Stimulated activated CD4-positive, alpha-beta T cell treated with anti-CD3 and anti-CD28 coated beads, Interleukin-4, amount 100 ng/mL, for 4 hours (primary cell): ENCODE data around the gene ANO8.
A peak's percentile ranks its signal among the peaks of the same experiment; 100 is the strongest.
"Not testable (repeated sequence)": the region's sequence is repeated elsewhere in the genome, so short reads cannot be mapped to it uniquely, and the experiment has no call there.

Experiments used
- DNase-seq, 2 experiments: peaks; one replicate each; pipeline ENCODE4 v3.0.0-alpha.2; 2020

ANO8 gene

GRCh38 chr19:17334414-17335409 is at the start of gene ANO8:
ANO8 (minus strand) TSS chr19:17334855; CDS start chr19:17334670, 185 bp downstream.
- peak; percentile 94 to 97 for DNase-seq

GRCh38 chr19:17380426-17381138 is 45.9 kb upstream of the ANO8 start:
- no peak for DNase-seq

GRCh38 chr19:17379221-17379631 is 44.6 kb upstream of the ANO8 start:
- no peak for DNase-seq

GRCh38 chr19:17378271-17378670 is 43.6 kb upstream of the ANO8 start:
- no peak for DNase-seq

GRCh38 chr19:17376935-17377600 is 42.4 kb upstream of the ANO8 start, which contains the start of gene PLVAP:
PLVAP (minus strand) TSS chr19:17377342; CDS start chr19:17377288, 54 bp downstream.
- DNase-seq = no peak

- DNase-seq = no peak
Measured at GRCh38 chr19:17370026-17370587, 35.5 kb upstream of the ANO8 start.

GRCh38 chr19:17365361-17365760 is 30.7 kb upstream of the ANO8 start:
- no peak for DNase-seq

GRCh38 chr19:17363852-17364605 is 29.4 kb upstream of the ANO8 start:
- DNase-seq = not testable (repeated sequence)

- DNase-seq = no peak
Measured at GRCh38 chr19:17359905-17360800, 25.5 kb upstream of the ANO8 start.

GRCh38 chr19:17358395-17358794 is 23.7 kb upstream of the ANO8 start:
- no peak for DNase-seq

GRCh38 chr19:17357724-17358123 is 23.1 kb upstream of the ANO8 start:
- DNase-seq = no peak

- DNase-seq = no peak
Measured at GRCh38 chr19:17357078-17357666, 22.5 kb upstream of the ANO8 start.

- no peak for DNase-seq
Measured at GRCh38 chr19:17353386-17353785, 18.7 kb upstream of the ANO8 start.

- no peak for DNase-seq
Measured at GRCh38 chr19:17352608-17353280, 18.1 kb upstream of the ANO8 start.

GRCh38 chr19:17351815-17352435 is 17.3 kb upstream of the ANO8 start:
- no peak for DNase-seq

GRCh38 chr19:17348700-17349099 is 14.0 kb upstream of the ANO8 start:
- DNase-seq = no peak

GRCh38 chr19:17347877-17348276 is 13.2 kb upstream of the ANO8 start:
- DNase-seq = no peak

GRCh38 chr19:17347361-17347760 is 12.7 kb upstream of the ANO8 start:
- DNase-seq = no peak

GRCh38 chr19:17346109-17346671 is 11.5 kb upstream of the ANO8 start:
- peak; percentile 66 to 78 for DNase-seq
